ENCODE data around the gene LMF1.

DNA sequence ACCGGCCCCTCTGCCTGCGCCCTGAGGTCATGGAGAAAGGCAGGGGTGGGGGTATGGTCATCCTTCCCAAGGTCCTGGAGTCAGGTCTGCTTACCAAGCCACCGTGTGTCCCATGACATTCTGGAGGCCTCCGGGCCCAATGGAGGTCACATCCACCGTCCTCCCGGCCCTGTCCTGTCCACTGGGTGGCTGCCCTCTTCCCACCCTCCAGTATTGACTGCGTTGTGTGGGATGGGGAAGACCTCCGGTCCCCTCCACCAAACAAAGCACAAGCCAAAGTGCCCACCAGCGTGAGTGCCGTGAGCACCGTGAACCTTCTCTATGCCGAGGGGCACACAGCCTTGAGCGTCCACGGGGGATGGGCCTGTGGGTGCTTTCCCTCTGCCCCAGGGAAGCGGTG lies 37.2 kb downstream of the LMF1 start:
- TF ChIP-seq TBP (IDR thresholded peaks at IDR 0.05; ENCODE audit: low read depth, low read length), result no peak
- TF ChIP-seq, protein P1, sequence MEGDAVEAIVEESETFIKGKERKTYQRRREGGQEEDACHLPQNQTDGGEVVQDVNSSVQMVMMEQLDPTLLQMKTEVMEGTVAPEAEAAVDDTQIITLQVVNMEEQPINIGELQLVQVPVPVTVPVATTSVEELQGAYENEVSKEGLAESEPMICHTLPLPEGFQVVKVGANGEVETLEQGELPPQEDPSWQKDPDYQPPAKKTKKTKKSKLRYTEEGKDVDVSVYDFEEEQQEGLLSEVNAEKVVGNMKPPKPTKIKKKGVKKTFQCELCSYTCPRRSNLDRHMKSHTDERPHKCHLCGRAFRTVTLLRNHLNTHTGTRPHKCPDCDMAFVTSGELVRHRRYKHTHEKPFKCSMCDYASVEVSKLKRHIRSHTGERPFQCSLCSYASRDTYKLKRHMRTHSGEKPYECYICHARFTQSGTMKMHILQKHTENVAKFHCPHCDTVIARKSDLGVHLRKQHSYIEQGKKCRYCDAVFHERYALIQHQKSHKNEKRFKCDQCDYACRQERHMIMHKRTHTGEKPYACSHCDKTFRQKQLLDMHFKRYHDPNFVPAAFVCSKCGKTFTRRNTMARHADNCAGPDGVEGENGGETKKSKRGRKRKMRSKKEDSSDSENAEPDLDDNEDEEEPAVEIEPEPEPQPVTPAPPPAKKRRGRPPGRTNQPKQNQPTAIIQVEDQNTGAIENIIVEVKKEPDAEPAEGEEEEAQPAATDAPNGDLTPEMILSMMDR (IDR thresholded peaks at IDR 0.05; ENCODE audit: control extremely low read depth in 1 of 3, insufficient read depth in 1 of 3, low read depth in 1 of 3, low read length in 3 of 3), result no peak
- no peak for TF ChIP-seq EP300 (IDR thresholded peaks at IDR 0.05; ENCODE audit: borderline replicate concordance in 1 of 2, low read depth in 2 of 2, low read length in 2 of 2)
- no peak for TF ChIP-seq TAF1 (IDR thresholded peaks at IDR 0.05; ENCODE audit: low read depth, low read length)
- no peak for TF ChIP-seq SUZ12 (IDR thresholded peaks at IDR 0.05; ENCODE audit: low read length)
- TF ChIP-seq CHD1 (IDR thresholded peaks at IDR 0.05; ENCODE audit: low read depth, low read length), result no peak
- no peak for TF ChIP-seq CREB1 (IDR thresholded peaks at IDR 0.05)
- TF ChIP-seq NRF1 (IDR thresholded peaks at IDR 0.05; ENCODE audit: low read depth, low read length), result no peak
- TF ChIP-seq EZH2 (IDR thresholded peaks at IDR 0.05; ENCODE audit: low read depth, low read length, severe bottlenecking), result no peak
- no peak for TF ChIP-seq TCF12 (IDR thresholded peaks at IDR 0.05; ENCODE audit: low read depth, low read length)
- no peak for TF ChIP-seq KDM1A (IDR thresholded peaks at IDR 0.05; ENCODE audit: borderline replicate concordance, low read length)
- TF ChIP-seq POLR2A (IDR thresholded peaks at IDR 0.05; ENCODE audit: control extremely low read depth in 1 of 2, low read depth in 2 of 2, low read length in 2 of 2), result no peak
- no peak for TF ChIP-seq POLR2AphosphoS5 (IDR thresholded peaks at IDR 0.05; ENCODE audit: low read depth, low read length)

Measured in H1 (cell line).